Esophagus (tissue), 2 donors: ENCODE results near the gene SDHAF4. TPM values are rescaled to one million over a fixed set of nuclear protein-coding genes. Genes with fewer than 3 reads are reported as not detected.
"Not testable (repeated sequence)": the region's sequence is repeated elsewhere in the genome, so short reads cannot be mapped to it uniquely, and the experiment has no call there.

Experiments
- H3K27ac ChIP-seq, 2 donors: one replicate each; pipeline ENCODE4 v1.5.1; 2013; ENCODE audit warnings: low read depth in 2 of 2, mild to moderate bottlenecking in 2 of 2, inconsistent platforms in 1 of 2, low read length in 1 of 2, moderate library complexity in 1 of 2
- H3K27me3 ChIP-seq, 2 donors: one replicate each; pipeline ENCODE4 v1.6.1; 2013; ENCODE audit warnings: low read length in 2 of 2, control low read depth in 1 of 2, mild to moderate bottlenecking in 1 of 2; ENCODE audit not compliant: insufficient read depth in 2 of 2, control insufficient read depth in 1 of 2
- H3K36me3 ChIP-seq, 2 donors: one replicate each; pipeline ENCODE4 v1.6.1; 2013; ENCODE audit warnings: low read length in 1 of 2; ENCODE audit not compliant: control insufficient read depth in 2 of 2, insufficient read depth in 2 of 2
- H3K4me1 ChIP-seq, 2 donors: one replicate each; pipeline ENCODE4 v1.6.1; 2013; ENCODE audit warnings: low read length in 1 of 2; ENCODE audit not compliant: control insufficient read depth in 2 of 2, insufficient read depth in 2 of 2
- H3K4me3 ChIP-seq, 2 donors: one replicate each; pipeline ENCODE4 v1.5.1; 2013; ENCODE audit warnings: low read length in 2 of 2, mild to moderate bottlenecking in 2 of 2, low read depth in 1 of 2, moderate library complexity in 1 of 2
- H3K9me3 ChIP-seq, 2 donors: one replicate each; pipeline ENCODE4 v1.6.1; 2013; ENCODE audit warnings: mild to moderate bottlenecking in 2 of 2, low read depth in 1 of 2, low read length in 1 of 2, moderate library complexity in 1 of 2; ENCODE audit not compliant: control insufficient read depth in 2 of 2, insufficient read depth in 1 of 2
- WGBS, 2 donors: extraction: QIAGEN DNeasy Blood & Tissue Kit; methylation state at CpG; one replicate each; pipeline ENCODE4 v1.1.7; 2013; 5-methylcytosine and 5-hydroxymethylcytosine counted together
- polyA plus RNA-seq, 2 donors: library from polyadenylated mRNA; stranded (reverse); fragments of 200-250 nt; gene quantifications; one replicate each; pipeline ENCODE4 v1.2.3, GENCODE V29; 2013
- donor health status: healthy with polysubstance abuse.
- donor health status: Bipolar disorder and iron deficiency.

The SDHAF4 gene
- polyA plus RNA-seq, 2 donors, result 4.9 to 10.1 TPM

DNA sequence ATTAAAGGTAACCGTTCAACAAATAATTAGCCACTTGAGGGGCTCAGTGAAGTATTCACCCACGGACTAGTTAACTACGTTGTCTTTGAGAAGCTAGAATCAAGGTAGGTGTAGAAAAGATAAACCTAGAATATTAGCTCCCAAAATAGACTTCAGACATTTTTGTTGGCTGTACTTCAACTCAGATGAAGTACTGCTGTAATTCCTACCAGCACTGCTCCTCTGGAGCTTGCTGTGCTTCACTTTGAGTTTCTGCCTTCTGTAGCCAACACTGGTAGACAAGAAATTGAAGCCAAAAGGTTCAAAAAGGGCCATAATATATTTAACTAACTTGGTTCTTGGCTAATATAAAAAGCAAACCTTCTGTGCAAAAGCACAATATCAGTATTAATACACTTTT, 18.8 kb upstream of the SDHAF4 start:
- H3K4me3 ChIP-seq, result no peak overlapping the region
- H3K36me3 ChIP-seq, result no peaks in the 10 kb centered on the region
- no peaks in the 10 kb centered on the region for H3K4me1 ChIP-seq
- 91 to 92% methylated on average over 3 of the region's 3 CpGs for WGBS, 2 donors
- H3K9me3 ChIP-seq, result no peaks in the 10 kb centered on the region
- no peak overlapping the region for H3K27ac ChIP-seq
- H3K27me3 ChIP-seq, result no peaks in the 10 kb centered on the region

GRCh38 chr6:70549327-70549726, 17.4 kb upstream of the SDHAF4 start:
- no peak overlapping the region for H3K27ac ChIP-seq
- no peaks in the 10 kb centered on the region for H3K27me3 ChIP-seq
- H3K9me3 ChIP-seq, result no peaks in the 10 kb centered on the region
- H3K4me3 ChIP-seq, result no peak overlapping the region
- no peaks in the 10 kb centered on the region for H3K36me3 ChIP-seq
- H3K4me1 ChIP-seq, result no peaks in the 10 kb centered on the region

- 85 to 86% methylated on average over 1 of the region's 1 CpG for WGBS, 2 donors
- Histone ChIP-seq H3K27ac (no peak overlapping the region), H3K27me3 (no peaks in the 10 kb centered on the region), H3K4me1 (no peaks in the 10 kb centered on the region), H3K4me3 (no peak overlapping the region), H3K9me3 (no peaks in the 10 kb centered on the region), H3K36me3 (no peaks in the 10 kb centered on the region)
These were observed 15.2 kb upstream of the SDHAF4 start for GRCh38 chr6:70551566-70551965.

DNA sequence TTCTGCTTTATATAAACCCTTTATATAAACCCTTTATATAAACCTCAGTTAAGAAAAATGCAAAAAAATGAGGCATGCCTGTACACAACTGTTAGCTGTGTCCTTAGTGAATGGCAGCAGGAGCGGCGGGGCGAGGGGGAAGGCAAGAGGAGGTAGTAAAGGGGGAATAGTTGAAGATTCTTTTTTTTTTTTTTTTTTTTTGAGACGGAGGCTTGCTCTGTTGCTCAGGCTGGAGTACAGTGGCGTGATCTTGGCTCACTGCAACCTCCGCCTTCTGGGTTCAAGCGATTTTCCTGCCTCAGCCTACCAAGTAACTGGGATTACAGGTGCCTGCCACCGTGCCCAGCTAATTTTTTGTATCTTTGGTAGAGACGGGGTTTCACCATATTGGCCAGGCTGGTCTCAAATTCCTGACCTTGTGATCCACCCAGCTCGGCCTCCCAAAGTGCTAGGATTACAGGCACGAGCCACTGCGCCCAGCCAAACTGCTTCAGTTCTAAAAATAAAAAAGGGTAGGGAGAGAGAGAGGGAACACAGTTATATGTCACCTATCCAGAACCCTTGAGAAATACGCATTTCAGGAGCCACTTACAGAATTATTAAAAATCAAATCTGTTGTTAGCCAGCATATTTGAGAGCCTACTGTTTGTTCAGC, 14.3 kb upstream of the SDHAF4 start:
- H3K4me3 ChIP-seq, H3K9me3 ChIP-seq, H3K4me1 ChIP-seq, H3K27ac ChIP-seq, H3K36me3 ChIP-seq, H3K27me3 ChIP-seq: not testable (repeated sequence)
- WGBS, 2 donors, result 79 to 81% methylated on average over 12 to 13 of the region's 13 CpGs

- Histone ChIP-seq H3K36me3 (no peaks in the 10 kb centered on the region), H3K4me1 (no peaks in the 10 kb centered on the region), H3K27me3 (no peaks in the 10 kb centered on the region), H3K27ac (no peak overlapping the region), H3K9me3 (no peaks in the 10 kb centered on the region), H3K4me3 (no peak overlapping the region)
- 85 to 91% methylated on average over 1 of the region's 1 CpG for WGBS, 2 donors
These were observed 13.8 kb upstream of the SDHAF4 start for GRCh38 chr6:70552974-70553373.

GRCh38 chr6:70557998-70558397, 8.7 kb upstream of the SDHAF4 start:
- Histone ChIP-seq H3K9me3 (no peaks in the 10 kb centered on the region), H3K27ac (no peak overlapping the region), H3K4me3 (no peak overlapping the region), H3K4me1 (no peaks in the 10 kb centered on the region), H3K36me3 (no peaks in the 10 kb centered on the region), H3K27me3 (no peaks in the 10 kb centered on the region)
- WGBS, 2 donors, result 79 to 82% methylated on average over 1 of the region's 1 CpG

- not testable (repeated sequence) for H3K36me3 ChIP-seq, H3K4me3 ChIP-seq, H3K27ac ChIP-seq, H3K9me3 ChIP-seq, H3K4me1 ChIP-seq, H3K27me3 ChIP-seq
- 73 to 91% methylated on average over 2 of the region's 2 CpGs for WGBS, 2 donors
These were observed 4.3 kb upstream of the SDHAF4 start for GRCh38 chr6:70562401-70562800.

- H3K27me3 ChIP-seq, result no peaks in the 10 kb centered on the region
- 60 to 66% methylated on average over 6 of the region's 6 CpGs for WGBS, 2 donors
- H3K27ac ChIP-seq, result no peak overlapping the region
These were observed 3.2 kb upstream of the SDHAF4 start for GRCh38 chr6:70563530-70563929.

DNA sequence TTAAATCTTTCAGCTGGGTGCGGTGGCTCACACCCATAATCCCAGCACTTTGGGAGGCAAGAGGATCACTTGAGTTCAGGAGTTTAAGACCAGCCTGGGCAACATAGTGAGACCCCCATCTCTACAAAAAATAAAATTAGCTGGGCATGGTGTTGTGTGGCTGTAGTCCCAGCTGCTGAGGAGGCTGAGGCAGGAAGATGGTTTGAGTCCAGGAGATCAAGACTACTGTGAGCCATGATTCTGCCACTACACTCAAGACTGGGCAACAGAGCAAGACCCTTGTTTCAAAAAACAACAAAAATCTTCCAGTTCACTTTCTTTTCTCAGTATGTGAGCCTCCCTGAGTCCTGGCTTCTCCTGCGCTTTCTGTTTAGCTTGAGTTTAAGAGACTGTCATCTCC, 7.9 kb downstream of the SDHAF4 start:
- Histone ChIP-seq H3K4me1 (no peaks in the 10 kb centered on the region), H3K27me3 (no peaks in the 10 kb centered on the region), H3K9me3 (no peaks in the 10 kb centered on the region), H3K27ac (no peak overlapping the region), H3K4me3 (no peak overlapping the region), H3K36me3 (no peaks in the 10 kb centered on the region)
- WGBS, 2 donors, result 94 to 99% methylated on average over 2 of the region's 2 CpGs

More at GRCh38 chr6:70563530-70563929, 3.2 kb upstream of the SDHAF4 start:
- Histone ChIP-seq H3K4me3 (no peak overlapping the region), H3K4me1 (no peaks in the 10 kb centered on the region), H3K36me3 (no peaks in the 10 kb centered on the region), H3K9me3 (no peaks in the 10 kb centered on the region)

DNA sequence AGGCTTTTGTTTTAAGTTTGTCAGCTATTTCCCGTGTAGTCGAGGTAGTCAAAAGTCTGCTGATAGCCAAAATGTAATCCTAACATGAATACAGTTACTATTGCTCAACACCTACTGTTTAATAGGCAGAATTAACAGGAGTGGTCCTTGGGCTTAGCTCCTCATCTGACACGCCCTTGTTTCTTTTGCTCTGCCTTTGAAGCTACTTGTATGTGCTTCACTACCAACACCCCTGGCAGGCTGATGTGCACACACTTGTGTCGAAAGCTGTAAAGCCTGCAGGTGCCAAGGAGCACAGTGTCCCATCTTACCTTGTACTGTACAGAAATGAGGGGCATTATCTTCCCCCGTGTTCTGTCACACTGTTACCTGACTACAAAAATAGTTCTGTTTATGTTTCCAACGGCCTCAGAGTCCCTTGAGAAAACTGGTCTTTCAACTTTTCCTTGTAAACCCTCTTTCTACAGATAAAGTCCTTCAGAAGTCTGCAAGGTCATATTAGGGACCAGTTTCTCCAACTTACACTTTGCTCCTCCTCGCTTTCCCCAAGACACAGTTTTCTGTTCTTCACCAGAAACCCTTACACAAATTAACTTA, 9.3 kb downstream of the SDHAF4 start:
- 49 to 50% methylated on average over 7 of the region's 7 CpGs for WGBS, 2 donors
- H3K4me1 ChIP-seq, result no peaks in the 10 kb centered on the region
- H3K36me3 ChIP-seq, result no peaks in the 10 kb centered on the region
- H3K9me3 ChIP-seq, result no peaks in the 10 kb centered on the region
- no peaks in the 10 kb centered on the region for H3K27me3 ChIP-seq
- no peak overlapping the region for H3K4me3 ChIP-seq
- no peak overlapping the region for H3K27ac ChIP-seq
